HG03103 (cell line): ENCODE measurements around the gene SPINK7.

Experiments used
- ATAC-seq: cut with Tn5 transposase; IDR thresholded peaks from one replicate; pipeline ENCODE4 v1.9.1; 2021; ENCODE audit warnings: low read depth; ENCODE audit not compliant: unreplicated experiment

Gene SPINK7

DNA sequence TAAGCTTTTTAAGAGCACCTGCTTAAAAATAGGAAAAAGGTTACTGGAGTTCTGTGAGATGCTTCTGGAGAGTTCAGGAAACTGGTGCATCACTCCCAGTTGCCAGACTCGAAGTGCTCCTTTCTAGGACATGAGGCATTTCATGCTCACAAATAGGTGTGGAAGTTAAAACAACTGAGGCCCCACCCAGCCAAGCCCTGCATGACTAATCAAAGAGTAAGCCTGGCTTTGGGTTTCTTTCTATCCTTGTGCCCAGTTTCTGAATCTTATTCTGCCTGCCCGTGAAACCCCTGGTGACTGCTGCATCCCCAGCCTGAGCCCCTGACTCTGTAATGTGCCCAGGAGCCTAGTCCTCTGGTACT is 30.8 kb downstream of the SPINK7 start:
- ATAC-seq = no peak

DNA sequence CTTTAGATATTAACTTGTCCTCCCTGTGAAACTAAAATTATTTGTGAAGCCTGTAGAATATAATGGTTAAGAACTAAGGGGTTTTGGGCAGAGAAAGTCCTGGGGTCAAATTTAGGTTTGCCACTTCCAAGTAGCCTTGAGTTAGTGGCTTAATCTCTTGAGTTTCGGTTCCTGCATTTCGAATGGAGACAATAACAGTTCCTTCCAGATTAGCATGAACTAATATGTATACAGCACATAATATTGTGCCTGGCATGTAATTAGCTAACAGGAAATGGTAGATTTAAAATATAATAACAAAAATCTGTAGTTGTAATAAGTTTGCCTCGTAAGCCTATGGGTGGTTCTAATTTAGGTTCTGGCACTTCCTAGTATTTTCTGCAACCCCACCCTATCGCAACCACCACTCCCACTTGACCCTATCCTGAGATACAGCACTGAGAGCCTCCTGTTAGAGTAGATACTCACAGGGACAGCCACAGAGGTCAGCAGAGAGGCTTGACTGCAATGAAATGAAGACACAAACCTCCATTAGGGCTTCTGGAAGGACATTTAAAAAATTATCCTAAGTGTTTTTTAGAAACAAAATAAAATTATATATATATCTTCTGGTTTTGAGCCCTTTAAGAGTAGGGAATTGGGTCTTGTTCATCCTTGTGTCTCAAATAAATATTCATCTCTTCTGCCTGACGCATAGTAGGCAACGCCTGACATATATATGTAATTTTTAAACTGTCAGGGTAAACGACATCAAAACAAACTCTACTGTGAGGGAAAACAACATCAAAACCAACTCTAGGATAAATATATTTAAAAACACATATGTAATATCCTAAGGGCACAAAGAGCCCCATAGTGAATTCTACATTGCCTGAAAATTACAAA is 31.6 kb downstream of the SPINK7 start:
- ATAC-seq = no peak

DNA sequence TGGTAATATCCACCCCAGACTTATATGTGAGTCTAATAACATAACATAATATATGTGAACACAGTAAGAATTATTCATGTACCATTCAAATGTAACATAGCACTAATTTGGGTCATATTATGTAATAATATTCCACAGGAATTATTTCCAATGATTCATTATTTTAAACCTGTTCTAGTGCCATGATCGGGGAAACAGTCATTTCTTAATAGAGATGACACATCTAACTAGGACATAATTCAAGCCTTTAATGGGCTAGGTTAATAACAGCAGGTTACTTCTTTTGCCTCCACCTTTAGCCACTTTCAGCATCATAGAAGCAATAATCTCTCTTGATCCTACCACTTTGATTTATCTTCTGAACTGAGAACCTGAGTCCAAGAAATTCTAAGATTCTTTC is 35.5 kb downstream of the SPINK7 start:
- ATAC-seq = no peak

DNA sequence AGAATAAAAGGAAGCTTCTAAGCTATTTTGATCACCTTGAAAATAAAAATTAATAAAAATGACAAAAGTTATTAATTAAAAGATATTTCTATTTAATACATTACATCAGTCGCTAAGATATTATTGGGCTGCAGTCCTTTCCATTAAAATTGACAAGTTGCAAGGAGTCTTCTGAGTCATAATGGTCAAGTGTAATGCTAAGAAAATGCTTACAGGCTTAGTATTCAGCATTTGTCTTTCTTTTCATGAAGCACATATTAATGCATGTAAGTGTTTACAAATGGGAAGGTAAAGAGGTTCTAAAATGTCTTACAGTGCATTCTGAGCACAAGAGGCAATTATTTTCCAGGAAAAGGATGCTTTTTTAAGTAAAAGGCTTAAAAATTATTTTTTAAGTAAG is 40.5 kb downstream of the SPINK7 start:
- ATAC-seq = no peak

DNA sequence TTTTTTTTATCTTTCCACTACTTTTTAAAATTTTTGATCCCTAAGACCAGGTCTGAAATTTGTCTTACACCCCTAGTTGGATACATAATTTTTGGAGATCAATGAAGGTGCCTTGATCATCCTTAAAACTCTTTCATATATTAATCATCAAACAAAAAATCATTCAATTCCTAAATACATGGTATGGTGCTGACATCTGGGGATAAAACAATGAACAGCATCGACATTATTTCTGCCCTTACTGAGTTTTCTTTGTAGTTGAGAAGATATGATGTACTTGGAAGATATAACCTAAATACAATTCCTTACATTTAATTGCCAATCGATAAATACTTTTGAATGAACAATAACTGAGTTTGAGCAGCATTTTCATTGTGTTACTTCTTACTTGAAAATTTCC is 41.4 kb downstream of the SPINK7 start:
- no peak for ATAC-seq

DNA sequence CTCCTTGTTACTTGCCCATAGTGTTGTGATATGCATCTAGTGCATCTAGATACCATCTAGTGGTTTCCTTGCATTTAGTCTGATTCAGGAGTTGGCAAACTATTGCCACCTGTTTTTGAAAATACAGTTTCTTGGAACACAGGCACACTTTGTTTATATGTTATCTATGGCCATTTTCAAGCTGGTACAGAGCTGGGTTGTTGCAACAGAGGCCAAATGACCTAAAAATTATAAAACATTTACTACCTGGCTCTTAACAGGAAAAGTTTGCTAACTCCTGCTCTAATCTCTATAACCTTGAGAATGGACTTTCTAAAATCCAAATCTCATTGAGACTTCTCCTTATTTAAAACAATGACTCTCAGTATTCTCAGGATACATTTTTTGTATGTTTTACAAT is 52.1 kb downstream of the SPINK7 start:
- ATAC-seq = no peak
